Heart left ventricle (tissue), 16 donors: ENCODE data around the gene NCR2. TPM values are rescaled to one million over a fixed set of nuclear protein-coding genes. Genes with fewer than 3 reads are reported as not detected.

Experiments
- ATAC-seq, 4 donors: fragments of 200-7000 bp; cut with Tn5 transposase; one replicate each; pipeline ENCODE4 v1.9.1; 2020 to 2022; ENCODE audit warnings: moderate library complexity in 4 of 4, mild to moderate bottlenecking in 3 of 4, moderate number of reproducible peaks in 1 of 4
- DNase-seq, 5 donors: peaks; one replicate each; pipeline ENCODE4 v3.0.0-alpha.2; 2020
- H3K27ac ChIP-seq, 12 donors: fragments of 200-600 bp; sonication (generic) in 4 of 12; one replicate each; pipeline versions ENCODE4 v1.5.0 to v1.8.0; 2016 to 2022; ENCODE audit warnings: mild to moderate bottlenecking in 2 of 12
- H3K27me3 ChIP-seq, 9 donors: fragments of 200-600 bp; sonication (generic) in 2 of 9; one replicate each; pipeline versions ENCODE4 v1.5.1 to v1.8.0; 2016 to 2022; ENCODE audit warnings: mild to moderate bottlenecking in 3 of 9
- H3K36me3 ChIP-seq, 9 donors: fragments of 200-600 bp; sonication (generic) in 2 of 9; one replicate each; pipeline versions ENCODE4 v1.5.0 to v1.8.0; 2018 to 2022; ENCODE audit warnings: mild to moderate bottlenecking in 2 of 9
- H3K4me1 ChIP-seq, 12 donors: fragments of 200-600 bp; sonication (generic) in 4 of 12; one replicate each; pipeline versions ENCODE4 v1.5.0 to v1.8.0; 2016 to 2022; ENCODE audit warnings: mild to moderate bottlenecking in 3 of 12
- H3K4me3 ChIP-seq, 12 donors: fragments of 200-600 bp; sonication (generic) in 4 of 12; one replicate each; pipeline versions ENCODE4 v1.5.0 to v1.8.0; 2017 to 2022; ENCODE audit warnings: mild to moderate bottlenecking in 9 of 12, moderate library complexity in 4 of 12
- H3K9me3 ChIP-seq, 12 donors: fragments of 200-600 bp; sonication (generic) in 4 of 12; one replicate each; pipeline versions ENCODE4 v1.5.0 to v1.8.0; 2016 to 2022; ENCODE audit warnings: mild to moderate bottlenecking in 1 of 12
- CTCF ChIP-seq, 12 donors: fragments of 200-600 bp; sonication (generic) in 4 of 12; IDR thresholded peaks; one replicate each; pipeline versions ENCODE4 v1.5.0 to v1.8.0; 2018 to 2022; ENCODE audit warnings: antibody characterized with exemption in 12 of 12, mild to moderate bottlenecking in 5 of 12
- POLR2A ChIP-seq, 2 donors: fragments of 450-650 bp; IDR thresholded peaks; one replicate each; pipeline ENCODE4 v1.6.1; 2017; ENCODE audit warnings: antibody characterized with exemption in 2 of 2, mild to moderate bottlenecking in 2 of 2, moderate library complexity in 2 of 2
- WGBS, 4 donors: extraction: QIAGEN DNeasy Blood & Tissue Kit in 2 of 4; methylation state at CpG; one replicate each; pipeline versions ENCODE4 v1.1.5 to v1.1.7; 2013 to 2018; 5-methylcytosine and 5-hydroxymethylcytosine counted together
- intact Hi-C, 10 donors: fragments of 100-400 bp; cut with DNase I; formaldehyde crosslinking; loops; one replicate each; pipeline versions ENCODE4 v1.11.1 to v1.14.2; 2022
- polyA plus RNA-seq, 2 donors: library from polyadenylated mRNA; stranded (reverse); fragments of 200-250 nt; gene quantifications; one replicate each; pipeline ENCODE4 v1.2.3, GENCODE V29; 2013
- total RNA-seq, 9 donors: library from RNA; depleted of rRNA in 2 of 9; stranded (reverse); fragments of >200 nt in 2 of 9; fragmentation: NEBNext Ultra II Directional in 3 of 9; extraction: Animal tissue kit (Norgen Biotek cat#: 25700) in 3 of 9; gene quantifications; one replicate each; pipeline versions ENCODE4 v1.1.0 to v1.2.4, GENCODE V29; 2016 to 2023
- donor health status: ischemic (EF 13 %, LVEDD 7.1; RV severe dilation, severe dysfunction).
- donor health status: healthy with polysubstance abuse.
- donor health status: DM: no; HTN: yes; CAD: no.
- donor health status: DM: no; HTN: no; CAD: no.
- donor health status: ischemic (EF 25% LVEDD 6.9; RV normal size, moderate dysfunction).
- donor health status: ischemic (EF 25% LVEDD 5.7; RV mildly dilated, moderate dysfunction).
- donor health status: healthy.
- donor health status: DM: yes; HTN: yes; CAD: no.
- donor health status: ischemic (EF 35%, LVEDD 5.7; RV mildly dilated, moderate dysfunction).
- donor health status: nonischemic (EF 11% LVEDD 7.7; RV severe dilation, severe dysfunction).
- donor health status: DM: yes; HTN: yes; CAD: no.
- donor health status: PGD.
- donor health status: ischemic (EF 29% LVEDD 5.4; RV normal size, mild dysfunction).
- donor health status: nonischemic (EF 23%, LVEDD 6.1; RV moderate dilation, normal function).

Gene NCR2
- total and polyA plus RNA-seq, 11 donors, result not detected

GRCh38 chr6:41392246-41392645 lies 56.8 kb downstream of the NCR2 start:
- no peaks in the 10 kb centered on the region for H3K36me3 ChIP-seq
- H3K27me3 ChIP-seq, result peaks cover 0 to 9% (median 0%) of the 10 kb centered on the region in 9 donors
- H3K9me3 ChIP-seq, result peaks cover 0 to 21% (median 7%) of the 10 kb centered on the region in 12 donors
- no peaks in the 10 kb centered on the region for H3K4me1 ChIP-seq
- H3K4me3 ChIP-seq, result no peak overlapping the region
- WGBS, 4 donors, result 70 to 93% (median 77%) methylated on average over 4 of the region's 4 CpGs
- no peak overlapping the region for H3K27ac ChIP-seq
- ATAC-seq (no peak), DNase-seq (no peak)
- intact Hi-C loops, result no loop called here
- no peak for TF ChIP-seq CTCF (IDR thresholded peaks at IDR 0.05)
- no peak for TF ChIP-seq POLR2A (IDR thresholded peaks at IDR 0.05)

GRCh38 chr6:41396335-41396734 lies 60.9 kb downstream of the NCR2 start:
- WGBS, 4 donors, result 25 to 58% (median 45%) methylated on average over 5 of the region's 5 CpGs
- no peak overlapping the region for H3K4me3 ChIP-seq
- H3K36me3 ChIP-seq, result no peaks in the 10 kb centered on the region
- H3K27ac ChIP-seq, result no peak overlapping the region
- no peaks in the 10 kb centered on the region for H3K4me1 ChIP-seq
- intact Hi-C loops, result no loop called here
- no peak for DNase-seq
- TF ChIP-seq CTCF (IDR thresholded peaks at IDR 0.05) (no peak), POLR2A (IDR thresholded peaks at IDR 0.05) (no peak)
- peaks cover 0 to 23% (median 7%) of the 10 kb centered on the region in 12 donors for H3K9me3 ChIP-seq
- ATAC-seq, result peak in 2 of 4 donors; percentile 50 to 52
- peaks cover 0 to 25% (median 0%) of the 10 kb centered on the region in 9 donors for H3K27me3 ChIP-seq

- Histone ChIP-seq H3K9me3 (peaks cover 0 to 21% (median 1%) of the 10 kb centered on the region in 12 donors), H3K27me3 (peaks cover 0 to 29% (median 0%) of the 10 kb centered on the region in 9 donors), H3K4me3 (no peak overlapping the region), H3K36me3 (no peaks in the 10 kb centered on the region), H3K27ac (no peak overlapping the region), H3K4me1 (no peaks in the 10 kb centered on the region)
- WGBS, 4 donors, result 66 to 84% (median 76%) methylated on average over 5 of the region's 5 CpGs
- intact Hi-C loops, result loop anchor here in 1 of 10 donors (2.0 kb wide), 1 partner anchor 21 kb away; no protein-coding TSS in a partner anchor
- DNase-seq, result no peak
- no peak for ATAC-seq
- TF ChIP-seq CTCF (IDR thresholded peaks at IDR 0.05), result no peak
- no peak for TF ChIP-seq POLR2A (IDR thresholded peaks at IDR 0.05)
Measured at GRCh38 chr6:41399424-41399823, 64.0 kb downstream of the NCR2 start.

Other genes with a start within 250 kb of the NCR2 start
- under 1 TPM in 1 of 9 donors, not detected in 8; 0.29 TPM for gene TREML1, start 181.3 kb upstream of the NCR2 start, total RNA-seq
- gene TREML1, start 181.3 kb upstream of the NCR2 start, polyA plus RNA-seq, result under 1 TPM in 1 of 2 donors, not detected in 1; 0.07 TPM
- 10 to 100 TPM in 1 of 9 donors, 1 to 10 TPM in 4, under 1 TPM in 2, not detected in 2; 0.40 to 27.1 (median 1.4) TPM for gene TREM2, start 172.5 kb upstream of the NCR2 start, total RNA-seq
- 1 to 10 TPM in 1 of 2 donors, under 1 TPM in 1; 0.23 to 1.2 TPM for gene TREM2, start 172.5 kb upstream of the NCR2 start, polyA plus RNA-seq
- under 1 TPM in 4 of 9 donors, not detected in 5; 0.07 to 0.32 (median 0.09) TPM for gene TREML2, start 134.5 kb upstream of the NCR2 start, total RNA-seq
- gene TREML2, start 134.5 kb upstream of the NCR2 start, polyA plus RNA-seq, result under 1 TPM in 1 of 2 donors, not detected in 1; 0.07 TPM
- gene TREML4, start 107.3 kb upstream of the NCR2 start, total RNA-seq, result not detected
- gene TREML4, start 107.3 kb upstream of the NCR2 start, polyA plus RNA-seq, result under 1 TPM in 1 of 2 donors, not detected in 1; 0.07 TPM
- 10 to 100 TPM in 1 of 9 donors, 1 to 10 TPM in 3, under 1 TPM in 5; 0.19 to 11.8 (median 0.75) TPM for gene TREM1, start 48.9 kb upstream of the NCR2 start, total RNA-seq
- 10 to 100 TPM in 1 of 2 donors, under 1 TPM in 1; 0.38 to 18.4 TPM for gene TREM1, start 48.9 kb upstream of the NCR2 start, polyA plus RNA-seq
- 10 to 100 TPM; 11.3 to 22.5 (median 16.0) TPM for gene FOXP4, start 210.8 kb downstream of the NCR2 start, total RNA-seq
- 10 to 100 TPM; 10.9 to 17.9 TPM for gene FOXP4, start 210.8 kb downstream of the NCR2 start, polyA plus RNA-seq